ENCODE data around the gene PCBP3.

GRCh38 chr21:45623436-45623835 lies 20.1 kb upstream of the PCBP3 start:
- TF ChIP-seq CTCF (IDR thresholded peaks at IDR 0.05) (no peak), POLR2A (IDR thresholded peaks at IDR 0.05) (no peak), POLR2AphosphoS5 (IDR thresholded peaks at IDR 0.05) (no peak)
